A673 (cell line): Measurements from ENCODE around the gene SPAG16. TPM values are rescaled to one million over a fixed set of nuclear protein-coding genes. Genes with fewer than 3 reads are reported as not detected.

Experiments used
- BruUV-seq: library from RNA; stranded (reverse); fragments of 400-500 nt; replicated peaks from 2 replicates; lab custom pipeline; 2021; lab: Mats Ljungman, UMichigan
- CTCF ChIA-PET: fragments of 300-600 bp; sonication (Branson Sonifier 250); formaldehyde crosslinking; loops from one replicate; lab custom pipeline; 2022; ENCODE audit warnings: antibody characterized with exemption; lab: Charles Lee
- POLR2A ChIA-PET: fragments of 300-600 bp; sonication (Branson Sonifier 250); formaldehyde crosslinking; loops from one replicate; lab custom pipeline; 2022; ENCODE audit warnings: antibody characterized with exemption; ENCODE audit not compliant: low non-redundant PET; lab: Charles Lee
- DNase-seq: peaks from one replicate; pipeline ENCODE4 v3.0.0-alpha.2; 2015; ENCODE audit warnings: low spot score
- H3K27ac ChIP-seq: fragments of 200-600 bp; sonication (generic); 2 replicates; pipeline ENCODE4 v1.5.1; 2016; ENCODE audit warnings: mixed run types, low read depth, mild to moderate bottlenecking, mixed read lengths, antibody characterized with exemption, low read length; ENCODE audit not compliant: poor library complexity, severe bottlenecking
- H3K27me3 ChIP-seq: fragments of 200-600 bp; sonication (generic); replicated peaks from 2 replicates; pipeline ENCODE4 v1.6.1; 2017; ENCODE audit warnings: mixed run types, low read depth, mild to moderate bottlenecking, mixed read lengths, antibody characterized with exemption, low read length; ENCODE audit not compliant: insufficient read depth, poor library complexity
- H3K36me3 ChIP-seq: fragments of 200-600 bp; sonication (generic); 2 replicates; pipeline ENCODE4 v1.6.1; 2016; ENCODE audit warnings: mixed run types, mild to moderate bottlenecking, mixed read lengths, antibody characterized with exemption, low read length; ENCODE audit not compliant: insufficient read depth, poor library complexity, severe bottlenecking
- H3K4me1 ChIP-seq: fragments of 200-600 bp; sonication (generic); 2 replicates; pipeline ENCODE4 v1.6.1; 2017; ENCODE audit warnings: mixed run types, mild to moderate bottlenecking, mixed read lengths, antibody characterized with exemption, low read length; ENCODE audit not compliant: insufficient read depth, poor library complexity, severe bottlenecking
- H3K4me3 ChIP-seq: fragments of 200-600 bp; sonication (generic); 2 replicates; pipeline ENCODE4 v1.5.1; 2016; ENCODE audit warnings: low read depth, mixed run types, mild to moderate bottlenecking, mixed read lengths, low read length; ENCODE audit not compliant: poor library complexity, severe bottlenecking
- H3K9me3 ChIP-seq: fragments of 200-600 bp; sonication (generic); 2 replicates; pipeline ENCODE4 v1.6.1; 2016; ENCODE audit warnings: mixed run types, low read depth, mild to moderate bottlenecking, mixed read lengths, antibody characterized with exemption, low read length; ENCODE audit not compliant: poor library complexity, severe bottlenecking
- EZH2 ChIP-seq: fragments of 200-600 bp; sonication (generic); IDR thresholded peaks from 2 replicates; pipeline ENCODE4 v1.6.1; 2017; ENCODE audit warnings: borderline replicate concordance, low read depth, mild to moderate bottlenecking, mixed read lengths, antibody characterized with exemption, low read length; ENCODE audit not compliant: poor library complexity, severe bottlenecking
- intact Hi-C: fragments of 100-400 bp; cut with micrococcal nuclease; formaldehyde crosslinking; loops from one replicate; pipeline ENCODE4 v1.10.0; 2022; ENCODE audit not compliant: unreplicated experiment
- total RNA-seq: library from RNA; stranded (reverse); gene quantifications from 2 replicates; pipeline ENCODE4 v1.2.3, GENCODE V29; 2021
- TF ChIP-seq, protein P1 (sequence below): fragments of 300-800, 200-600 bp; sonication (generic); conservative IDR thresholded peaks from 2 replicates; pipeline ENCODE4 v1.5.1; 2017; ENCODE audit warnings: low read depth, mild to moderate bottlenecking, antibody characterized with exemption, low read length, moderate library complexity, mixed read lengths

Gene SPAG16
- total RNA-seq, 1 experiment from 2014 or later, result 13.1 TPM

DNA sequence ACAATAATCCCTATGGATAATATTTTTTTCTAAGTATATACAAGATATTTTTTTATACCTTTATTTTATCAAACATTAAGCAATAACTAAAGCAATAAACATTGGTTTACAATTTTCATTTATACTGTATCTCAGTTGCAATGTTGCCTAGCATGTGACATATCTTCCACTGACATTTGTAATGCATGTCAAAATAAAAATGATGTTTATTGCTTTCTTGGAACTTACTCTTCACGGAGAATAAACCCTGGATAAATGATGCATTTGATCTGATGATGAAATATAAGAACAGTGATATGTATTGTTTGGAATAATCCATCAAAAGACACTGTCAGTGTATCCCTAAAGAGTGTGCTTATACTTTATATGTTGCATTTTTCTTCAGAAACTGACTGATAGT, 135.7 kb downstream of the SPAG16 start:
- TF ChIP-seq EZH2, result no peak
- TF ChIP-seq, protein P1, sequence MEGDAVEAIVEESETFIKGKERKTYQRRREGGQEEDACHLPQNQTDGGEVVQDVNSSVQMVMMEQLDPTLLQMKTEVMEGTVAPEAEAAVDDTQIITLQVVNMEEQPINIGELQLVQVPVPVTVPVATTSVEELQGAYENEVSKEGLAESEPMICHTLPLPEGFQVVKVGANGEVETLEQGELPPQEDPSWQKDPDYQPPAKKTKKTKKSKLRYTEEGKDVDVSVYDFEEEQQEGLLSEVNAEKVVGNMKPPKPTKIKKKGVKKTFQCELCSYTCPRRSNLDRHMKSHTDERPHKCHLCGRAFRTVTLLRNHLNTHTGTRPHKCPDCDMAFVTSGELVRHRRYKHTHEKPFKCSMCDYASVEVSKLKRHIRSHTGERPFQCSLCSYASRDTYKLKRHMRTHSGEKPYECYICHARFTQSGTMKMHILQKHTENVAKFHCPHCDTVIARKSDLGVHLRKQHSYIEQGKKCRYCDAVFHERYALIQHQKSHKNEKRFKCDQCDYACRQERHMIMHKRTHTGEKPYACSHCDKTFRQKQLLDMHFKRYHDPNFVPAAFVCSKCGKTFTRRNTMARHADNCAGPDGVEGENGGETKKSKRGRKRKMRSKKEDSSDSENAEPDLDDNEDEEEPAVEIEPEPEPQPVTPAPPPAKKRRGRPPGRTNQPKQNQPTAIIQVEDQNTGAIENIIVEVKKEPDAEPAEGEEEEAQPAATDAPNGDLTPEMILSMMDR, result no peak
- POLR2A ChIA-PET, result no interaction called here

DNA sequence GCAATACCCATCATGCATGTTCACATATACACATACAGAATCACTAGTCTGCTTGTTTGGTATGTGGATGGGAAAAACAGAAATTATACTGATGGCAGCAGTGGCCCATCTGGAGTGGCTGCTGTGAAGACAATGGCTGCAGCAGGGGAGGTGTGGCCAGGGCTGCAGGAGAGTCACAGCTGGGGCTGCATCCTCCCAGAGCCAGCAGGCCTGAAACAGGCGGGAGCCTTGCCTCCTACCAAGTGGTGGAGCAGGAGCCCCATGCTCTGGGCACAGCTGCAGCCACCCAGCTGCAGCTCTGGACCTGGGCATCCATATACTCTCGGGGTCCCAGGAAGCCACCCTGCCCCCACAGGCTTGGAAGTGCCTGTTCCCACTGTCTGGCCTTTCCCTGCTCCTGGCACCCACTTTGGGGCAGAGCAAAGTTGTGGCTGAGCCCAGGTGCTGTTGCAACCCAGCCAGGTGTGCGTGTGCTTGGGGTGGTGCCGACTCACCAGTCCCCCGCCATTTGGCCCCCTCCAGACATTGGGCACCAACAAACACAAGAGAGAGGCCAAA, 136.6 kb downstream of the SPAG16 start:
- no peak overlapping the region for H3K27ac ChIP-seq
- no peaks in the 10 kb centered on the region for H3K36me3 ChIP-seq
- H3K4me3 ChIP-seq, result no peak overlapping the region
- no peaks in the 10 kb centered on the region for H3K27me3 ChIP-seq
- BruUV-seq, result no TSS peak
- no peak for TF ChIP-seq EZH2
- TF ChIP-seq, protein P1, result no peak
- H3K9me3 ChIP-seq, result no peaks in the 10 kb centered on the region
- CTCF ChIA-PET, result no interaction called here
- intact Hi-C loops, result no loop called here
- no peak for DNase-seq
- POLR2A ChIA-PET, result no interaction called here
- H3K4me1 ChIP-seq, result no peaks in the 10 kb centered on the region

More for the DNA sequence above, 135.7 kb downstream of the SPAG16 start:
- H3K27ac ChIP-seq, result no peak overlapping the region
- intact Hi-C loops, result no loop called here
- BruUV-seq, result no TSS peak
- no peak for DNase-seq
- CTCF ChIA-PET, result no interaction called here
- H3K4me3 ChIP-seq, result no peak overlapping the region
- H3K27me3 ChIP-seq, result no peaks in the 10 kb centered on the region
- no peaks in the 10 kb centered on the region for H3K9me3 ChIP-seq
- no peaks in the 10 kb centered on the region for H3K36me3 ChIP-seq
- H3K4me1 ChIP-seq, result no peaks in the 10 kb centered on the region

DNA sequence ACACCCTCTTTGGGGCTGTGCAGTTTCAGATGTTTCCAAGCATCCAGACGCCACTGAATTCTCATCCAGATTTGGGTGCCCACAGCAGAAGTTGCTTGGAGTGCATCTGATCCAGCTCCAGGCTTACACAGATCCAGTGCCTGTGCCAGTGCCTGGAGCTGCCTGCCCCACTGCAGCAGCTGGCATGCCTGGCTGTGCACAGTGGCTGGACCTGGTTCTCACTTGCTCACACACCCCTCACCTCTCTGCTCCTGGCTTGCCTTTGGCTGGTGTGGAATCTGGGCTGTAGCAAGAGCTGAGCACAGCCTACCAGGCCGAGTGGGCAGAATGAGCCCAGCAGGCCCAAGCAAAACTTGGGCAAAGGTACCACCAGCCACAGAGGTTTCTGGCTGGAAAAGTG, 137.9 kb downstream of the SPAG16 start:
- no peaks in the 10 kb centered on the region for H3K4me1 ChIP-seq
- no peaks in the 10 kb centered on the region for H3K36me3 ChIP-seq
- H3K27me3 ChIP-seq, result no peaks in the 10 kb centered on the region
- BruUV-seq, result no TSS peak
- ChIA-PET CTCF (no interaction called here), POLR2A (no interaction called here)
- H3K4me3 ChIP-seq, result no peak overlapping the region
- intact Hi-C loops, result no loop called here
- no peaks in the 10 kb centered on the region for H3K9me3 ChIP-seq
- no peak for DNase-seq
- TF ChIP-seq, protein P1, result no peak
- no peak for TF ChIP-seq EZH2
- no peak overlapping the region for H3K27ac ChIP-seq
